ENCODE results near the gene CNTN3. TPM values are rescaled to one million over a fixed set of nuclear protein-coding genes. Genes with fewer than 3 reads are reported as not detected.
A peak's percentile ranks its signal among the peaks of the same experiment; 100 is the strongest.

CNTN3 gene
- total and polyA plus RNA-seq, 2 experiments from 2014 or later = 4.1 to 12.1 TPM

DNA sequence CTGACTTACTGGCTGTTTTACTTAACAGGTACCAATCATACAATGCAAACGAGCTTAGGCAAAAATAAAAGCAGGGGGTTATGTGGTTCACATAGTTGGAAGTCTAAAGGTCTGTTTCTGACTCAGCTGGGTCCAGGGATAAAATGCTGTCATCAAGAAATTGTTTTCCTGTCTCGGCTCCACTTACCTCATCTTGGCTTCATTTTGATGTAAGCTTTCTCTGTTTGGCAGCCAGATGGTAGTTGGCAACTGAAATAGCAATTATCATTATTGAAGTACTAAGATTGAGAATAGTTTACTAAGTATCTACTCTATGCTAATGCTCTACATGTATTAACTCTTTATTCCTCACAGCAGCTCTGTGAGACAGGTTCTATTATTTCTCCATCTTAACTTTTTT is 36.8 kb upstream of the CNTN3 start:
- DNase-seq (ENCODE audit: low spot score) = peak; percentile 27
- no peaks in the 10 kb centered on the region for H3K79me2 ChIP-seq
- H3K27ac ChIP-seq = no peak overlapping the region
- no peaks in the 10 kb centered on the region for H3K36me3 ChIP-seq (replicated peaks; ENCODE audit: insufficient read depth, low read depth)
- H3K27me3 ChIP-seq = no peaks in the 10 kb centered on the region
- no peaks in the 10 kb centered on the region for H3K4me1 ChIP-seq (ENCODE audit: insufficient read depth)
- no peak overlapping the region for H3K4me2 ChIP-seq
- H3K4me3 ChIP-seq = no peak overlapping the region
- H2AFZ ChIP-seq = no peak overlapping the region
- TF ChIP-seq EZH2 (IDR thresholded peaks at IDR 0.05; ENCODE audit: borderline replicate concordance) = no peak
- TF ChIP-seq CTCF (IDR thresholded peaks at IDR 0.05; ENCODE audit: poor library complexity) = no peak
- no peak for TF ChIP-seq EZH2phosphoT487 (IDR thresholded peaks at IDR 0.05; ENCODE audit: low read depth, severe bottlenecking, unreplicated experiment)
- no peaks in the 10 kb centered on the region for H3K9me2 ChIP-seq (replicated peaks; ENCODE audit: insufficient read depth)
- no peaks in the 10 kb centered on the region for H4K20me1 ChIP-seq (ENCODE audit: insufficient read depth, poor library complexity, severe bottlenecking)
- H3K9me3 ChIP-seq (ENCODE audit: low read depth) = no peaks in the 10 kb centered on the region
- WGBS (ENCODE audit: low lambda C conversion rate, missing lambda C conversion rate) = 51% methylated on average over 2 of the region's 2 CpGs

DNA sequence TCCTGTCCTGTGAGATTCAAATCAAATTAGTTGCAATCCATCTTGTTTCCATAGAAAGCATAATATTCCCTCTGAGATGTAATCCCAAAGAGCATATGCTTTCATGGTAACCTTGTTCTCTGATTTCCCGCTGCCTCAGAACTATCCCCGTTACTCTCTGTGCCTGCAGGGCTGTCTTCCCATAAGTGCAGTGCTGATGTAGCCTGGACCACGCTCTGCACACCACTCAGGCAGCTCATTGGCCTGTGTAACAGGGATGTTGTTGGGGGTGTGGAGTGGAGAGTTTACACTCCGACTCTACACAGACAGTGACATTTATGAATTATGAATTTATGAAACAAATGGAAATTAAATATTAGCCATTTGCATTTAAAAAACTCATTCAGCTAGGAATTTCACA is 33.6 kb upstream of the CNTN3 start:
- Histone ChIP-seq H3K4me3 (no peak overlapping the region), H3K27me3 (no peaks in the 10 kb centered on the region), H3K9me2 (replicated peaks; ENCODE audit: insufficient read depth) (no peaks in the 10 kb centered on the region), H3K27ac (no peak overlapping the region), H3K4me2 (no peak overlapping the region), H3K4me1 (ENCODE audit: insufficient read depth) (peaks cover 7% of the 10 kb centered on the region), H3K36me3 (replicated peaks; ENCODE audit: insufficient read depth, low read depth) (no peaks in the 10 kb centered on the region), H3K79me2 (no peaks in the 10 kb centered on the region), H3K9me3 (ENCODE audit: low read depth) (no peaks in the 10 kb centered on the region), H2AFZ (no peak overlapping the region), H4K20me1 (ENCODE audit: insufficient read depth, poor library complexity, severe bottlenecking) (no peaks in the 10 kb centered on the region)
- no peak for TF ChIP-seq EZH2phosphoT487 (IDR thresholded peaks at IDR 0.05; ENCODE audit: low read depth, severe bottlenecking, unreplicated experiment)
- no peak for TF ChIP-seq EZH2 (IDR thresholded peaks at IDR 0.05; ENCODE audit: borderline replicate concordance)
- TF ChIP-seq CTCF (IDR thresholded peaks at IDR 0.05; ENCODE audit: poor library complexity) = no peak
- no peak for DNase-seq (ENCODE audit: low spot score)
- 84% methylated on average over 4 of the region's 4 CpGs for whole genome bisulfite sequencing (ENCODE audit: low lambda C conversion rate, missing lambda C conversion rate)

DNA sequence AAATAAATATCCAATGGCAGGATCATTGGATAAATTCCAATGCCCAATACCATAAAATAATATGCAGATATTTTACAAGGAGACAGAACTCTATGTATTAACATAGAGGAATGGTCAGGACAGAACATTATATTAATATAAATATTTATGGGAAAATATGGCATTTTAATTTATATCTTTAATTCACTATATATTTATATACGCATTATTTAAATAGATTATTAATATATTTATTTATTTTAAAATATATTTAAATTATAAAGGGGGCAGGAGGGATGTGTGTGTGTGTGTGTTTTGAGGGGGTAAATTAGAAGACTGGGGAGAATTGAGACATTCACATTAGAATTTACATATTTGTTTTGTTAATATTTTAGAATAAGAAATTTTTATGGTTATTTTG is 31.6 kb upstream of the CNTN3 start:
- no peak overlapping the region for H3K4me3 ChIP-seq
- 44% methylated on average over 1 of the region's 1 CpG for WGBS (ENCODE audit: low lambda C conversion rate, missing lambda C conversion rate)

More for the DNA sequence above, 31.6 kb upstream of the CNTN3 start:
- Histone ChIP-seq H3K79me2 (no peaks in the 10 kb centered on the region), H3K4me1 (ENCODE audit: insufficient read depth) (peaks cover 10% of the 10 kb centered on the region), H4K20me1 (ENCODE audit: insufficient read depth, poor library complexity, severe bottlenecking) (no peaks in the 10 kb centered on the region), H3K9me2 (replicated peaks; ENCODE audit: insufficient read depth) (no peaks in the 10 kb centered on the region), H3K4me2 (no peak overlapping the region), H2AFZ (no peak overlapping the region), H3K9me3 (ENCODE audit: low read depth) (no peaks in the 10 kb centered on the region), H3K36me3 (replicated peaks; ENCODE audit: insufficient read depth, low read depth) (no peaks in the 10 kb centered on the region), H3K27ac (no peak overlapping the region), H3K27me3 (no peaks in the 10 kb centered on the region)
- TF ChIP-seq CTCF (IDR thresholded peaks at IDR 0.05; ENCODE audit: poor library complexity) (no peak), EZH2 (IDR thresholded peaks at IDR 0.05; ENCODE audit: borderline replicate concordance) (no peak), EZH2phosphoT487 (IDR thresholded peaks at IDR 0.05; ENCODE audit: low read depth, severe bottlenecking, unreplicated experiment) (no peak)
- DNase-seq (ENCODE audit: low spot score) = no peak
